GM19463 (cell line): ENCODE data around the gene KRTAP16-1.
"Not testable (repeated sequence)": the region's sequence is repeated elsewhere in the genome, so short reads cannot be mapped to it uniquely, and the experiment has no call there.

Source experiments
- ATAC-seq: cut with Tn5 transposase; IDR thresholded peaks from one replicate; pipeline ENCODE4 v1.9.1; 2021; ENCODE audit warnings: mild to moderate bottlenecking, moderate library complexity; ENCODE audit not compliant: unreplicated experiment

Gene KRTAP16-1

GRCh38 chr17:41301916-41302901 lies 6.9 kb downstream of the KRTAP16-1 start, which contains the start of gene KRTAP29-1:
TSS of gene KRTAP29-1 (minus strand) at chr17:41302851. CDS start at chr17:41302851, 0 bp downstream.
- no peak for ATAC-seq

- ATAC-seq = no peak
Measured at GRCh38 chr17:41301204-41301790, 7.8 kb downstream of the KRTAP16-1 start.

- ATAC-seq = no peak
Measured at GRCh38 chr17:41298458-41299135, 10.5 kb downstream of the KRTAP16-1 start.

- no peak for ATAC-seq
Measured at GRCh38 chr17:41296846-41297245, 12.3 kb downstream of the KRTAP16-1 start.

GRCh38 chr17:41294016-41294415 lies 15.1 kb downstream of the KRTAP16-1 start:
- ATAC-seq = no peak

- ATAC-seq = no peak
Measured at GRCh38 chr17:41287050-41287449, 22.1 kb downstream of the KRTAP16-1 start.

GRCh38 chr17:41284546-41284945 lies 24.6 kb downstream of the KRTAP16-1 start:
- no peak for ATAC-seq

GRCh38 chr17:41284043-41284442 lies 25.1 kb downstream of the KRTAP16-1 start:
- ATAC-seq = no peak

- ATAC-seq = no peak
Measured at GRCh38 chr17:41278176-41278955, 30.7 kb downstream of the KRTAP16-1 start.

GRCh38 chr17:41275648-41276190 lies 33.4 kb downstream of the KRTAP16-1 start, which contains the start of gene KRTAP9-7:
TSS of gene KRTAP9-7 (plus strand) at chr17:41275698. CDS start at chr17:41275698, 0 bp downstream.
- not testable (repeated sequence) for ATAC-seq

GRCh38 chr17:41271858-41272257 lies 37.3 kb downstream of the KRTAP16-1 start:
- ATAC-seq = no peak

GRCh38 chr17:41271323-41271722 lies 37.8 kb downstream of the KRTAP16-1 start:
- ATAC-seq = not testable (repeated sequence)

GRCh38 chr17:41267711-41268110 lies 41.4 kb downstream of the KRTAP16-1 start:
- no peak for ATAC-seq

GRCh38 chr17:41265078-41265477 lies 44.0 kb downstream of the KRTAP16-1 start, which contains the start of gene KRTAP9-6:
TSS of gene KRTAP9-6 (plus strand) at chr17:41265378. CDS start at chr17:41265378, 0 bp downstream.
- no peak for ATAC-seq

- ATAC-seq = no peak
Measured at GRCh38 chr17:41264599-41264998, 44.5 kb downstream of the KRTAP16-1 start.

GRCh38 chr17:41263212-41263611 lies 45.9 kb downstream of the KRTAP16-1 start:
- no peak for ATAC-seq

- ATAC-seq = no peak
Measured at GRCh38 chr17:41258406-41258805, 50.7 kb downstream of the KRTAP16-1 start.
